Measurements from ENCODE around the gene SMYD1. TPM values are rescaled to one million over a fixed set of nuclear protein-coding genes. Genes with fewer than 3 reads are reported as not detected.
A peak's percentile ranks its signal among the peaks of the same experiment; 100 is the strongest.

Gene SMYD1
- total RNA-seq, 1 donor from 2014 or later, result 0.25 TPM

DNA sequence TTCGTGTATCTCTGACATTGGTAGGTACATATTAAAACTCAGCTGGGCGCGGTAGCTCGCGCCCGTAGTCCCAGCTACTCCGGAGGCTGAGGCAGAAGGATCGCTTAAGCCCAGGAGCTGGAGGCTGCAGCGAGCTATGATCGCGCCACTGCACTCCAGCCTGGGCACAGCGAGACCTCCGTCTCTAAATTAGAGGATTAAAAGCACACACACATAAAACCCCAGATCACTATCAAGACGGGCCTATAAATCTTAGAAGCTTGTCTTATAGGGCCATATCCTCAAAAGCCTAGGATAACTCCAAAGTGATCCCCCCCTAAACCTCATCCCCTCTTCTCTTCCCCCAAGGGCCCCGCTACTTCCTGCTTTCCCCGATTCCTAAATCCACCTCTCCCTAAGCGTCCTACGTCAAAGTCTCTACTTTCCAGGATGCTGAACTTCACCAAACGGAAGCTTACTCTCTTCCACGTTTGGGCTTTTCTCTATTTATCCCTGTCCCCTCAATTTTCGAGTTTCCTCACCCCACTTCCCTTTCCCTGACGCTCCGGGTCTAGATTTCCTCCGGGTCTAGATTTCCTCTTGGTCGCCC, 12.7 kb upstream of the SMYD1 start:
- peaks cover 5% of the 10 kb centered on the region for H3K9me3 Mint-ChIP-seq (ENCODE audit: unreplicated experiment)
- H3K4me3 Mint-ChIP-seq (ENCODE audit: unreplicated experiment), result peak overlapping the region; percentile 97
- H3K36me3 Mint-ChIP-seq (ENCODE audit: unreplicated experiment), result no peaks in the 10 kb centered on the region
- DNase-seq, result no peak
- peaks cover 6% of the 10 kb centered on the region for H3K27me3 Mint-ChIP-seq (ENCODE audit: unreplicated experiment)
- H3K27ac Mint-ChIP-seq (ENCODE audit: unreplicated experiment), result peak overlapping the region; percentile 89
- H3K4me1 Mint-ChIP-seq (ENCODE audit: low read depth, unreplicated experiment), result peaks cover 14% of the 10 kb centered on the region
- TF ChIP-seq, protein P1, sequence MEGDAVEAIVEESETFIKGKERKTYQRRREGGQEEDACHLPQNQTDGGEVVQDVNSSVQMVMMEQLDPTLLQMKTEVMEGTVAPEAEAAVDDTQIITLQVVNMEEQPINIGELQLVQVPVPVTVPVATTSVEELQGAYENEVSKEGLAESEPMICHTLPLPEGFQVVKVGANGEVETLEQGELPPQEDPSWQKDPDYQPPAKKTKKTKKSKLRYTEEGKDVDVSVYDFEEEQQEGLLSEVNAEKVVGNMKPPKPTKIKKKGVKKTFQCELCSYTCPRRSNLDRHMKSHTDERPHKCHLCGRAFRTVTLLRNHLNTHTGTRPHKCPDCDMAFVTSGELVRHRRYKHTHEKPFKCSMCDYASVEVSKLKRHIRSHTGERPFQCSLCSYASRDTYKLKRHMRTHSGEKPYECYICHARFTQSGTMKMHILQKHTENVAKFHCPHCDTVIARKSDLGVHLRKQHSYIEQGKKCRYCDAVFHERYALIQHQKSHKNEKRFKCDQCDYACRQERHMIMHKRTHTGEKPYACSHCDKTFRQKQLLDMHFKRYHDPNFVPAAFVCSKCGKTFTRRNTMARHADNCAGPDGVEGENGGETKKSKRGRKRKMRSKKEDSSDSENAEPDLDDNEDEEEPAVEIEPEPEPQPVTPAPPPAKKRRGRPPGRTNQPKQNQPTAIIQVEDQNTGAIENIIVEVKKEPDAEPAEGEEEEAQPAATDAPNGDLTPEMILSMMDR (IDR thresholded peaks at IDR 0.05; ENCODE audit: partially characterized antibody, unreplicated experiment), result no peak

DNA sequence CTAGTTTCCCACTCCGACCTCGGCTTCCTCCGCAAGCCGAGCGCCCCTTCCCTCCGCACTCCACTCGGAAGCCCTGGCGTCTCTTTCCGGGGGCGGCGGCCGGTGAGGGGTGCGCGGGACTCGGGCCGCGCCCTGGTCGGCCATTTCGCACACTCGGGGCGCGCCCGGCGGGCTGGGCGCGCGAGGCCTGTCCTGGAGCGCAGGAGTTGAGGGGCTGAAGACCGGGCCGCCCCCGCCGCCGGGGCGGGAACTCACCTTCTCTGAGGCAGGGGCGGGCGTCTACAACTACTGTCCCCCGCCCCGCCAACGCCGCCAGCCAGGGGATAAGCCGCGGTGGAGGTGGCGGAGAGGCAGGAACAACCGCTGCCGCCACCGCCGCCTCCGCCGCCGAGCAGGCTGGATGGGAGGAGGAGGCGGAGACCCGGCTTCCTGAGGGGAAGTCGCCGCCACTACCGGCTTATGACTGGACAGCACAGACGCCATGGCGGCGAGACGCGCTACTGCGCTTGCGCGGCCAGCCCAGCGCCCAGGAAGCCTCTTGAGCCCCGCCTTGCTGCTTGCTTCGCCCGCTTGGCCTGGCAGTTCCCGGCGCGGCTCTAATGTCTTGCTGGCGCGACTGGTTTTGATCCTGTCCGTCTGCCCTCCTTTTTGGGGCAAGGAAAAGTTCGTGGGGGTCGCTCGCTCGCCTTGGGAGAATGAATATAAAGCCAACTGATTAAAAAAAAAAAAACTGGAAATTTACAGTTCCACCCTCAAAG, 12.1 kb upstream of the SMYD1 start, which contains the start of gene KRCC1:
Gene KRCC1, minus strand, starts transcription at position 413 of the 758 bp plus-strand sequence. CDS start 27,220 bp downstream, outside the sequence.
- DNase-seq, result peak; percentile 97
- Mint-ChIP-seq H3K4me1 (ENCODE audit: low read depth, unreplicated experiment) (peaks cover 14% of the 10 kb centered on the region), H3K9me3 (ENCODE audit: unreplicated experiment) (peaks cover 5% of the 10 kb centered on the region), H3K4me3 (ENCODE audit: unreplicated experiment) (peak within 1 kb of the TSS; percentile 97), H3K27ac (ENCODE audit: unreplicated experiment) (peak within 1 kb of the TSS; percentile 89), H3K36me3 (ENCODE audit: unreplicated experiment) (no peaks in the 10 kb centered on the region), H3K27me3 (ENCODE audit: unreplicated experiment) (peaks cover 6% of the 10 kb centered on the region)
- TF ChIP-seq, protein P1 (IDR thresholded peaks at IDR 0.05; ENCODE audit: partially characterized antibody, unreplicated experiment), result no peak

DNA sequence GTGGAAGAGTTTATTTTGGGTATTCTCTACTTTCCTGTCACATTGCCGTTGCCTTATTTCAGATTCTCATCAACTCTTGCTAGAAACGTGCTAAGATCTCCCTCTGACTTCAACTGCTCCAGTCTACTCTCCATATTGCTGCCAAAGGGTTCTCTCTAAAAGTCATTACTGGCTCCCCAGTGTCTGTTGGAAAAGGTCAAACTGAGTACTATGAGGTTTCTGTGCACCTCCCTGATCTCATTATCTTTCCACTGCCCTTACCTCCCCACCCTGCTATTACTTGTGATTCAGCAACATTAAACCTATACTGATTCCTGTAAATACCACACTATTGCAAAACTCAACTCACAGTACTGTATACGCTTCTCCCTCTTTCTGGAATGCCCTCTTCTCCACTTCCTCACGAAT, 10.2 kb upstream of the SMYD1 start:
- TF ChIP-seq, protein P1 (IDR thresholded peaks at IDR 0.05; ENCODE audit: partially characterized antibody, unreplicated experiment), result no peak
- DNase-seq, result no peak
- no peak overlapping the region for H3K4me3 Mint-ChIP-seq (ENCODE audit: unreplicated experiment)
- H3K9me3 Mint-ChIP-seq (ENCODE audit: unreplicated experiment), result peaks cover 5% of the 10 kb centered on the region
- peaks cover 14% of the 10 kb centered on the region for H3K4me1 Mint-ChIP-seq (ENCODE audit: low read depth, unreplicated experiment)
- no peaks in the 10 kb centered on the region for H3K36me3 Mint-ChIP-seq (ENCODE audit: unreplicated experiment)
- H3K27me3 Mint-ChIP-seq (ENCODE audit: unreplicated experiment), result peaks cover 5% of the 10 kb centered on the region
- H3K27ac Mint-ChIP-seq (ENCODE audit: unreplicated experiment), result no peak overlapping the region

DNA sequence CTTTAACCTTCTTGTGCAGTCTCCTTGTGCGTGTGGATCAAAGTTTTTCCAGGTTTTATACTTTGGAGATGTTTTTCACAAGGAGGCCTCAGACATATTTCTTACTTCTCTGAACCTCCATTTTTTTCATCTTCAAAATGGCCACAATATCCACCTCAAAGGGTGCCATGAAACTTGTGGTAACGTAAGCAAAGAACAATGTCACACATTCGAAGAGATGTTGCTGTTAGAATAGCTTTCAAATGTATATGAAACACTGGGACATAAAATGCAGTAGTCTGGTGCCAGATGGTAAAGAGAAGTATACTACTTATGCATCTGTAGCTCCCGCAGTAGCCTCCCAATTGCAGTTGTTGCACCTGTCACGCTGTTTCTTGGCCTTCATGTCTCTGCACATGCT, 9.4 kb upstream of the SMYD1 start:
- H3K4me1 Mint-ChIP-seq (ENCODE audit: low read depth, unreplicated experiment), result peaks cover 12% of the 10 kb centered on the region
- peaks cover 5% of the 10 kb centered on the region for H3K27me3 Mint-ChIP-seq (ENCODE audit: unreplicated experiment)
- DNase-seq, result no peak
- H3K36me3 Mint-ChIP-seq (ENCODE audit: unreplicated experiment), result no peaks in the 10 kb centered on the region
- TF ChIP-seq, protein P1 (IDR thresholded peaks at IDR 0.05; ENCODE audit: partially characterized antibody, unreplicated experiment), result no peak
- no peak overlapping the region for H3K27ac Mint-ChIP-seq (ENCODE audit: unreplicated experiment)
- no peak overlapping the region for H3K4me3 Mint-ChIP-seq (ENCODE audit: unreplicated experiment)
- H3K9me3 Mint-ChIP-seq (ENCODE audit: unreplicated experiment), result peaks cover 5% of the 10 kb centered on the region
